Measurements from ENCODE around the gene ULK4.

DNA sequence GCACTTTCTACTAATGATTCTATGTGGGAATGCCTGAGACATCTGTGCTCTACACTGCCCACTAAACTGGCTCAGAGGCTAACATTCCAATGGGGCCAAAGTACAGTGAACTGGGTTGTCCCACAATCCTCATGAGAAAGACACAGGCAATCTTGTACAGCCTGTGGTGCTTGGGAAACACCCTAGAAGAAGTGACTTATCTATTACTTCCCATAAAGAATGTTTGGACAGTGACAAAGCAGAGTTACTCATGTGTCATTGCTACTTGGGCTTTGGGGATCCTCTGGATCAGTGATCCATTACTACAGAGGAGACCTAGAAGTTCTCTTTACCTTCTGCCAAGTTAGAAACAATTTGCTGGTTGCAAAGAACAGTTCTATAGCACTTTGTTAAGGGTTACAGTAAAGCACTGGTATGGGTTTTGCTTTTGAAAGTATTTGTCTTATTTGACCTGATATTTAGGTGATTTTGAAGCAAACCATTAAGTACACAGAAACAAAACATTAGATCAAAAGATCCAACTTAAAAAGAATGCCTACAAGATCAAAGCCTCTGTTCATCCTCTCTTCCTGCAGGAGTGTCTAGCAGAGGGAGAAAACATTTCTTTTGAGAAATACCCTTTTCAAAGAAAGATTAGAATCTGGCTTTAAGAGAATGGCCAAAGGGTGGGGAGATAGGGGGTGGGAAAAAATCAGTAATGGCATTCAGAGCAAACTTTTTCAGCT lies 686.8 kb downstream of the ULK4 start:
- TF ChIP-seq, protein P1, sequence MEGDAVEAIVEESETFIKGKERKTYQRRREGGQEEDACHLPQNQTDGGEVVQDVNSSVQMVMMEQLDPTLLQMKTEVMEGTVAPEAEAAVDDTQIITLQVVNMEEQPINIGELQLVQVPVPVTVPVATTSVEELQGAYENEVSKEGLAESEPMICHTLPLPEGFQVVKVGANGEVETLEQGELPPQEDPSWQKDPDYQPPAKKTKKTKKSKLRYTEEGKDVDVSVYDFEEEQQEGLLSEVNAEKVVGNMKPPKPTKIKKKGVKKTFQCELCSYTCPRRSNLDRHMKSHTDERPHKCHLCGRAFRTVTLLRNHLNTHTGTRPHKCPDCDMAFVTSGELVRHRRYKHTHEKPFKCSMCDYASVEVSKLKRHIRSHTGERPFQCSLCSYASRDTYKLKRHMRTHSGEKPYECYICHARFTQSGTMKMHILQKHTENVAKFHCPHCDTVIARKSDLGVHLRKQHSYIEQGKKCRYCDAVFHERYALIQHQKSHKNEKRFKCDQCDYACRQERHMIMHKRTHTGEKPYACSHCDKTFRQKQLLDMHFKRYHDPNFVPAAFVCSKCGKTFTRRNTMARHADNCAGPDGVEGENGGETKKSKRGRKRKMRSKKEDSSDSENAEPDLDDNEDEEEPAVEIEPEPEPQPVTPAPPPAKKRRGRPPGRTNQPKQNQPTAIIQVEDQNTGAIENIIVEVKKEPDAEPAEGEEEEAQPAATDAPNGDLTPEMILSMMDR (IDR thresholded peaks at IDR 0.05) = no peak
- TF ChIP-seq POLR2A (IDR thresholded peaks at IDR 0.05) = no peak
